Gastroesophageal sphincter (tissue), 3 donors: ENCODE results near the gene RILPL2.
"Not testable (repeated sequence)": the region's sequence is repeated elsewhere in the genome, so short reads cannot be mapped to it uniquely, and the experiment has no call there.

Experiments used
- CTCF ChIP-seq, 4 experiments: fragments of 200-600 bp in 2 of 4; fragments of 450-650 bp in 2 of 4; sonication (generic) in 1 of 4; IDR thresholded peaks; one replicate each; pipeline ENCODE4 v1.5.1; 2017 to 2019; ENCODE audit warnings: antibody characterized with exemption in 4 of 4, mild to moderate bottlenecking in 2 of 4, moderate library complexity in 2 of 4
- EP300 ChIP-seq: sonication (generic); formaldehyde crosslinking; IDR thresholded peaks from one replicate; pipeline ENCODE4 v1.6.1; 2017; ENCODE audit warnings: antibody characterized with exemption, mild to moderate bottlenecking
- POLR2A ChIP-seq, 2 donors: fragments of 450-650 bp; IDR thresholded peaks; one replicate each; pipeline ENCODE4 v1.6.1; 2017; ENCODE audit warnings: antibody characterized with exemption in 2 of 2, mild to moderate bottlenecking in 2 of 2, moderate library complexity in 1 of 2

- TF ChIP-seq CTCF (IDR thresholded peaks at IDR 0.05); POLR2A (IDR thresholded peaks at IDR 0.05); EP300: not testable (repeated sequence)
Measured at GRCh38 chr12:123372415-123372814, 64.1 kb downstream of the RILPL2 start.
